Caco-2 (cell line): ENCODE results near the gene SEMA4A. TPM values are rescaled to one million over a fixed set of nuclear protein-coding genes. Genes with fewer than 3 reads are reported as not detected.
A peak's percentile ranks its signal among the peaks of the same experiment; 100 is the strongest.
"Not testable (repeated sequence)": the region's sequence is repeated elsewhere in the genome, so short reads cannot be mapped to it uniquely, and the experiment has no call there.

Experiments
- BruUV-seq: library from RNA; stranded (reverse); fragments of 400-500 nt; replicated peaks from 2 replicates; lab custom pipeline; 2021; lab: Mats Ljungman, UMichigan
- CTCF ChIA-PET: fragments of 300-600 bp; sonication (Branson Sonifier 250); formaldehyde crosslinking; loops from one replicate; lab custom pipeline; 2022; ENCODE audit warnings: antibody characterized with exemption; lab: Charles Lee
- POLR2A ChIA-PET: fragments of 300-600 bp; sonication (Branson Sonifier 250); formaldehyde crosslinking; loops from one replicate; lab custom pipeline; 2022; ENCODE audit warnings: antibody characterized with exemption; lab: Charles Lee
- DNase-seq, 2 experiments: peaks; one replicate each; pipeline versions ENCODE4 v3.0.0 to v3.0.0-alpha.2; 2020 to 2022
- H3K27me3 ChIP-seq: replicated peaks from 2 replicates; pipeline ENCODE4 v1.6.0; 2011; ENCODE audit warnings: low read length; ENCODE audit not compliant: control insufficient read depth, insufficient read depth
- H3K36me3 ChIP-seq: 2 replicates; pipeline ENCODE4 v1.5.1; 2011; ENCODE audit warnings: low read length; ENCODE audit not compliant: control insufficient read depth, insufficient read depth
- H3K4me1 ChIP-seq: fragments of 250-450 bp; sonication (Bioruptor Pico); 2 replicates; pipeline ENCODE4 v1.5.1; 2020; ENCODE audit warnings: mild to moderate bottlenecking
- H3K4me3 ChIP-seq: 2 replicates; pipeline ENCODE4 v1.5.1; 2011; ENCODE audit warnings: low read depth, mild to moderate bottlenecking, control low read depth, low read length
- H3K9me3 ChIP-seq: fragments of 250-450 bp; sonication (Bioruptor Pico); 2 replicates; pipeline ENCODE4 v1.5.1; 2020; ENCODE audit warnings: mild to moderate bottlenecking, moderate library complexity
- H3K27ac Mint-ChIP-seq: one replicate; pipeline ENCODE4 v1.8.0; 2022; ENCODE audit warnings: mixed read lengths; ENCODE audit not compliant: unreplicated experiment
- H3K27me3 Mint-ChIP-seq: one replicate; pipeline ENCODE4 v1.8.0; 2022; ENCODE audit warnings: mixed read lengths; ENCODE audit not compliant: insufficient read depth, unreplicated experiment
- H3K36me3 Mint-ChIP-seq: one replicate; pipeline ENCODE4 v1.8.0; 2022; ENCODE audit warnings: mild to moderate bottlenecking, mixed read lengths; ENCODE audit not compliant: insufficient read depth, unreplicated experiment
- H3K4me1 Mint-ChIP-seq: one replicate; pipeline ENCODE4 v1.8.0; 2022; ENCODE audit warnings: low read depth, mixed read lengths; ENCODE audit not compliant: unreplicated experiment
- H3K4me3 Mint-ChIP-seq: one replicate; pipeline ENCODE4 v1.8.0; 2022; ENCODE audit warnings: mild to moderate bottlenecking, moderate library complexity, mixed read lengths; ENCODE audit not compliant: unreplicated experiment
- H3K9me3 Mint-ChIP-seq: one replicate; pipeline ENCODE4 v1.8.0; 2022; ENCODE audit warnings: mixed read lengths; ENCODE audit not compliant: unreplicated experiment
- CTCF ChIP-seq, 2 experiments: fragments of 200-600 bp in 1 of 2; IDR thresholded peaks; 1 replicate in 1 of 2; 2 replicates in 1 of 2; pipeline versions ENCODE4 v1.5.1 to v1.8.0; 2011 to 2022; ENCODE audit warnings: antibody characterized with exemption in 1 of 2, control low read depth in 1 of 2, inconsistent platforms in 1 of 2, low read depth in 1 of 2, low read length in 1 of 2, mild to moderate bottlenecking in 1 of 2, moderate library complexity in 1 of 2; ENCODE audit not compliant: insufficient read depth in 1 of 2, severe bottlenecking in 1 of 2, unreplicated experiment in 1 of 2
- intact Hi-C: fragments of 100-400 bp; cut with micrococcal nuclease; formaldehyde crosslinking; loops from one replicate; pipeline ENCODE4 v1.10.0; 2022; ENCODE audit not compliant: unreplicated experiment
- total RNA-seq: library from RNA; stranded (reverse); gene quantifications from 2 replicates; pipeline ENCODE4 v1.2.3, GENCODE V29; 2022

Gene SEMA4A
- total RNA-seq, 1 experiment from 2014 or later = 0.52 TPM

- TF ChIP-seq CTCF (IDR thresholded peaks at IDR 0.05; ENCODE audit: insufficient read depth in 1 of 2, low read depth in 1 of 2, low read length in 1 of 2, severe bottlenecking in 1 of 2, unreplicated experiment in 1 of 2) = no peak
Measured at GRCh38 chr1:156177919-156178654, 24.7 kb downstream of the SEMA4A start.

GRCh38 chr1:156180471-156180870 is 27.1 kb downstream of the SEMA4A start:
- ChIA-PET CTCF (interaction anchor here (1.0 kb wide), 1 partner anchor 44 kb away, joined by 6 read pairs; no protein-coding TSS in a partner anchor), POLR2A (interaction anchor here (0.6 to 0.7 kb wide), 2 partner anchors 70 to 277 kb away, joined by 3 to 4 read pairs; no protein-coding TSS in a partner anchor)
- no peaks in the 10 kb centered on the region for H3K27me3 Mint-ChIP-seq
- peaks cover 4% of the 10 kb centered on the region; the same call in 1 of the 2 replicates for H3K9me3 ChIP-seq
- H3K36me3 Mint-ChIP-seq = peaks cover 34% of the 10 kb centered on the region
- peaks cover 72% of the 10 kb centered on the region for H3K4me1 ChIP-seq
- no peak overlapping the region for H3K4me3 Mint-ChIP-seq
- H3K27ac Mint-ChIP-seq = peak overlapping the region; percentile 87
- H3K4me1 Mint-ChIP-seq = peaks cover 36% of the 10 kb centered on the region
- no peak for TF ChIP-seq CTCF (IDR thresholded peaks at IDR 0.05; ENCODE audit: insufficient read depth in 1 of 2, low read depth in 1 of 2, low read length in 1 of 2, severe bottlenecking in 1 of 2, unreplicated experiment in 1 of 2)
- intact Hi-C loops = loop anchor here (2.0 kb wide), 1 partner anchor 32 kb away; the partner anchor contains the start of gene PMF1
- no peaks in the 10 kb centered on the region for H3K27me3 ChIP-seq
- H3K36me3 ChIP-seq = no peaks in the 10 kb centered on the region
- DNase-seq = no peak
- BruUV-seq = no TSS peak
- peak overlapping the region; percentile 19; the same call in 1 of the 2 replicates for H3K4me3 ChIP-seq
- no peaks in the 10 kb centered on the region for H3K9me3 Mint-ChIP-seq

More at GRCh38 chr1:156177919-156178654, 24.7 kb downstream of the SEMA4A start:
- Histone ChIP-seq H3K27me3 (no peaks in the 10 kb centered on the region), H3K4me1 (peaks cover 50% of the 10 kb centered on the region), H3K36me3 (no peaks in the 10 kb centered on the region), H3K9me3 (no peaks in the 10 kb centered on the region), H3K4me3 (no peak overlapping the region)
- ChIA-PET POLR2A (no interaction called here), CTCF (no interaction called here)
- H3K9me3 Mint-ChIP-seq = no peaks in the 10 kb centered on the region
- no peak for DNase-seq
- peaks cover 12% of the 10 kb centered on the region for H3K36me3 Mint-ChIP-seq
- intact Hi-C loops = no loop called here
- H3K4me3 Mint-ChIP-seq = no peak overlapping the region
- no TSS peak for BruUV-seq
- no peaks in the 10 kb centered on the region for H3K27me3 Mint-ChIP-seq
- peak overlapping the region; percentile 38 for H3K27ac Mint-ChIP-seq
- H3K4me1 Mint-ChIP-seq = peaks cover 27% of the 10 kb centered on the region

GRCh38 chr1:156181391-156181924 is 28.1 kb downstream of the SEMA4A start:
- H3K27me3 Mint-ChIP-seq, H3K36me3 ChIP-seq, H3K4me3 ChIP-seq, H3K27me3 ChIP-seq, H3K9me3 Mint-ChIP-seq, CTCF ChIA-PET: not testable (repeated sequence)
- POLR2A ChIA-PET = interaction anchor here (0.7 kb wide), 1 partner anchor 747 kb away, joined by 4 read pairs; no protein-coding TSS in a partner anchor
- peaks cover 82% of the 10 kb centered on the region for H3K4me1 ChIP-seq
- intact Hi-C loops = loop anchor here (1.0 to 2.0 kb wide), 3 partner anchors 31 to 44 kb away; partner anchors contain the start of gene PMF1
- H3K36me3 Mint-ChIP-seq = peaks cover 43% of the 10 kb centered on the region
- H3K4me1 Mint-ChIP-seq = peaks cover 36% of the 10 kb centered on the region
- peak; percentile 91 to 94 for DNase-seq
- peaks cover 13% of the 10 kb centered on the region for H3K9me3 ChIP-seq
- H3K27ac Mint-ChIP-seq = peak overlapping the region; percentile 87
- peak overlapping the region; percentile 58 for H3K4me3 Mint-ChIP-seq
- BruUV-seq = TSS peak; percentile 48

GRCh38 chr1:156182010-156182779 is 28.8 kb downstream of the SEMA4A start:
- Histone ChIP-seq H3K9me3 (peaks cover 20% of the 10 kb centered on the region), H3K4me3 (peak overlapping the region; percentile 17; the same call in 1 of the 2 replicates), H3K4me1 (peaks cover 87% of the 10 kb centered on the region)
- Mint-ChIP-seq H3K4me3 (peak overlapping the region; percentile 58), H3K27ac (peak overlapping the region; percentile 87), H3K4me1 (peaks cover 34% of the 10 kb centered on the region), H3K36me3 (peaks cover 48% of the 10 kb centered on the region)
- TSS peak; percentile 21 for BruUV-seq
- H3K27me3 Mint-ChIP-seq, intact Hi-C loops, H3K36me3 ChIP-seq, H3K27me3 ChIP-seq, H3K9me3 Mint-ChIP-seq: not testable (repeated sequence)
- DNase-seq = peak; percentile 43 to 55
- ChIA-PET CTCF (interaction anchor here (2.5 kb wide), 1 partner anchor 43 kb away, joined by 9 read pairs; no protein-coding TSS in a partner anchor), POLR2A (interaction anchor here (0.7 to 1.0 kb wide), 3 partner anchors 10 to 43 kb away, joined by 3 to 4 read pairs (median 4); partner anchors contain the start of gene SLC25A44)
